Breast epithelium (tissue), 3 donors: ENCODE data around the gene MARCHF11.

Source experiments
- CTCF ChIP-seq, 3 donors: fragments of 450-650 bp; IDR thresholded peaks; one replicate each; pipeline ENCODE4 v1.5.1; 2016 to 2017; ENCODE audit warnings: antibody characterized with exemption in 3 of 3, mild to moderate bottlenecking in 3 of 3, moderate library complexity in 3 of 3
- POLR2A ChIP-seq: fragments of 450-650 bp; IDR thresholded peaks from one replicate; pipeline ENCODE4 v1.6.1; 2016; ENCODE audit warnings: antibody characterized with exemption, mild to moderate bottlenecking, moderate library complexity
- POLR2AphosphoS5 ChIP-seq, 3 donors: sonication (generic); formaldehyde crosslinking; IDR thresholded peaks; one replicate each; pipeline ENCODE4 v1.6.1; 2017; ENCODE audit warnings: antibody characterized with exemption in 3 of 3

GRCh38 chr5:16067415-16067814 lies 112.2 kb downstream of the MARCHF11 start:
- TF ChIP-seq CTCF (IDR thresholded peaks at IDR 0.05) (no peak), POLR2AphosphoS5 (IDR thresholded peaks at IDR 0.05) (no peak), POLR2A (no peak)
